HEK293T (cell line): Measurements from ENCODE around the gene PITPNC1.

ENCODE experiments used
- CTCF ChIA-PET: fragments of 350-600 bp; formaldehyde crosslinking; extraction: SDS; loops from one replicate; lab custom pipeline; 2021; ENCODE audit warnings: antibody characterized with exemption, inconsistent platforms; lab: Yijun Ruan, JAX
- POLR2A ChIA-PET: fragments of 350-600 bp; formaldehyde crosslinking; extraction: SDS; loops from one replicate; lab custom pipeline; 2020; ENCODE audit warnings: antibody characterized with exemption, inconsistent platforms; lab: Yijun Ruan, JAX
- DNase-seq: peaks from one replicate; pipeline ENCODE4 v3.0.0; 2012; ENCODE audit warnings: mixed read lengths; ENCODE audit errors: extremely low spot score
- ARNT ChIP-seq: fragments of 450-650 bp; IDR thresholded peaks from 2 replicates; pipeline ENCODE4 v1.6.1; 2017; ENCODE audit warnings: mild to moderate bottlenecking
- BHLHE40 ChIP-seq: fragments of 450-650 bp; IDR thresholded peaks from 2 replicates; pipeline ENCODE4 v1.6.1; 2016; ENCODE audit warnings: mild to moderate bottlenecking, moderate library complexity, borderline replicate concordance
- CTBP1 ChIP-seq: fragments of 450-650 bp; IDR thresholded peaks from 2 replicates; pipeline ENCODE4 v1.6.1; 2016; ENCODE audit warnings: borderline replicate concordance
- ELF4 ChIP-seq: fragments of 450-650 bp; IDR thresholded peaks from 2 replicates; pipeline ENCODE4 v1.6.1; 2017; ENCODE audit warnings: antibody characterized with exemption
- FOXA1 ChIP-seq: fragments of 450-650 bp; IDR thresholded peaks from 2 replicates; pipeline ENCODE4 v1.6.1; 2016; ENCODE audit warnings: mild to moderate bottlenecking
- FOXK2 ChIP-seq: fragments of 450-650 bp; IDR thresholded peaks from 2 replicates; pipeline ENCODE4 v1.6.1; 2016; ENCODE audit warnings: mild to moderate bottlenecking
- FOXM1 ChIP-seq: fragments of 450-650 bp; IDR thresholded peaks from 2 replicates; pipeline ENCODE4 v1.6.1; 2017; ENCODE audit warnings: mild to moderate bottlenecking, borderline replicate concordance
- HDGF ChIP-seq: fragments of 450-650 bp; IDR thresholded peaks from 2 replicates; pipeline ENCODE4 v1.6.1; 2017; ENCODE audit warnings: antibody characterized with exemption, borderline replicate concordance
- L3MBTL2 ChIP-seq: fragments of 450-650 bp; conservative IDR thresholded peaks from 2 replicates; pipeline ENCODE4 v1.6.1; 2016; ENCODE audit warnings: mild to moderate bottlenecking
- LEF1 ChIP-seq: fragments of 450-650 bp; IDR thresholded peaks from 2 replicates; pipeline ENCODE4 v1.6.1; 2017; ENCODE audit warnings: mild to moderate bottlenecking, borderline replicate concordance
- NFRKB ChIP-seq: fragments of 450-650 bp; IDR thresholded peaks from 2 replicates; pipeline ENCODE4 v1.6.1; 2016; ENCODE audit warnings: mild to moderate bottlenecking, moderate library complexity
- SP1 ChIP-seq: fragments of 450-650 bp; IDR thresholded peaks from 2 replicates; pipeline ENCODE4 v1.6.1; 2017
- SUZ12 ChIP-seq: fragments of 450-650 bp; IDR thresholded peaks from 2 replicates; pipeline ENCODE4 v1.6.1; 2016; ENCODE audit warnings: mild to moderate bottlenecking
- TARDBP ChIP-seq: fragments of 450-650 bp; IDR thresholded peaks from 2 replicates; pipeline ENCODE4 v1.6.1; 2016
- ZNF384 ChIP-seq: fragments of 450-650 bp; IDR thresholded peaks from 2 replicates; pipeline ENCODE4 v1.6.1; 2016
- TF ChIP-seq, protein P1 (sequence below): fragments of 450-650 bp; IDR thresholded peaks from 2 replicates; pipeline ENCODE4 v1.6.1; 2016

Gene PITPNC1

DNA sequence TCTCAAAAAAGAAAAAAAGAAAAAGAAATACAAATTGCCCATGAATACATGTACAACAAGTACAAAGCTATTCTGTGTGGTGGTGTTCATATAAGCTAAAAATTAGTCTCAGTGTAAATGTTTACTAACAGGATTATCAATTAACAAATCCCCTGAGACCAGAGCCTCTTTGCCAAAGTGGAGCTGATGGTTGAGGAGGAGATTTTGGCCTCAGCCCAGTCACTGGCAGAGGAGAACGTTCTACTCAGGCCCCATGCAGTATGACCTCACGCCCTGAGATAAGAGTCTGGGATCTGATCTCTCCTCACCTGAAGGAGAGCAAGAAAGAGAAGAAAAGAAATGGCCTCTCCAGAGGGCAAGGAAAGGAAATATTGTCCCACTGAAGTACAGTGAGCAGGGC lies 305.1 kb downstream of the PITPNC1 start:
- DNase-seq: no peak
- CTCF ChIA-PET: no interaction called here
- POLR2A ChIA-PET: no interaction called here
- TF ChIP-seq L3MBTL2: no peak
- TF ChIP-seq FOXA1: no peak
- TF ChIP-seq ARNT: no peak
- TF ChIP-seq CTBP1: no peak
- TF ChIP-seq ELF4: no peak
- TF ChIP-seq TARDBP: no peak
- TF ChIP-seq SUZ12: no peak
- TF ChIP-seq FOXK2: no peak
- no peak for TF ChIP-seq SP1
- no peak for TF ChIP-seq BHLHE40
- no peak for TF ChIP-seq ZNF384
- TF ChIP-seq FOXM1: no peak
- TF ChIP-seq LEF1: no peak
- no peak for TF ChIP-seq NFRKB

DNA sequence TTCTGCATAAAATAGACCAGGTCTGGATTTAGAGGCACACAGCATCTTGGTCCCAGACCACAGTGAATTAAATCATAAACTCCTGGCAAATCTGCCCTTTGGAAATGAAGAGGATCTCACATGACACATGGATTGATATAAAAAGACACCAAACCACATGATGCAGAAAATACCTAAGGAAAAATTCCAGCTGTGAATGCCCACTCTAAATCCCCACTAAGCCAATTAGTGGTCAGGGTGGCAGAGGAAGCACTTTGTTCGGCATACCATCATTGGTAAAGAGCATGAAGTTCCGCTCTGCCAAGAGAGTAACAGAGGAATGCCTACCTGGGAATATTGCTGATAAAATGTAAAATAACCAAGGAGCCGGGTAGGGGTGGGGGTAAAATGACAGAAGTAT lies 308.3 kb downstream of the PITPNC1 start:
- no peak for DNase-seq
- CTCF ChIA-PET: no interaction called here
- POLR2A ChIA-PET: no interaction called here
- no peak for TF ChIP-seq TARDBP
- no peak for TF ChIP-seq FOXK2
- TF ChIP-seq FOXA1: no peak
- no peak for TF ChIP-seq BHLHE40
- no peak for TF ChIP-seq FOXM1
- no peak for TF ChIP-seq SUZ12
- TF ChIP-seq ZNF384: no peak
- TF ChIP-seq LEF1: no peak
- no peak for TF ChIP-seq HDGF
- no peak for TF ChIP-seq NFRKB
- no peak for TF ChIP-seq SP1
- TF ChIP-seq ARNT: no peak
- TF ChIP-seq L3MBTL2: no peak
- no peak for TF ChIP-seq CTBP1
- no peak for TF ChIP-seq ELF4

DNA sequence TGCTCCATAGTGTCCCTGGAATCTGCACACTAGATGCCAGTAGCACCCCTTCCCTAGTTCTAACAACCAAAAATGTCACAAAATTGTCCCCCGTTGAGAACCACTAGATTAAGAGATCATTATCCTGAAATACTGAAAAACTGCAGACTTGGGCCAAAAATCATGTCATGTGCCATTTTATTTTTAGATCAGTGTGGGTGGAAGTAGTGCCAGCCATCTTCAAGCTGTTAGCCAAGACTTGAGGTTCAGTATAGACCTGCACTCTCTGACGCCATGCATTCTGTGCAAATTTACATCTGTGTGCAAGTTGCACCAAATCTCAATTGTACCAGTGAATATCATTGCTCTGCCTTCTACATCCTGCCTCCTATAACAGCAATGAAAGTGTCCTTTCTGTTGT lies 309.2 kb downstream of the PITPNC1 start:
- ChIA-PET POLR2A (interaction anchor here (1.1 kb wide), 1 partner anchor 29 kb away, joined by 3 read pairs; no protein-coding TSS in a partner anchor), CTCF (no interaction called here)
- DNase-seq: no peak
- TF ChIP-seq FOXM1: no peak
- TF ChIP-seq CTBP1: no peak
- TF ChIP-seq SP1: no peak
- no peak for TF ChIP-seq ZNF384
- TF ChIP-seq FOXK2: no peak
- no peak for TF ChIP-seq L3MBTL2
- no peak for TF ChIP-seq LEF1
- TF ChIP-seq SUZ12: no peak
- TF ChIP-seq TARDBP: no peak
- no peak for TF ChIP-seq ARNT
- TF ChIP-seq BHLHE40: no peak
- TF ChIP-seq ELF4: no peak
- no peak for TF ChIP-seq NFRKB

DNA sequence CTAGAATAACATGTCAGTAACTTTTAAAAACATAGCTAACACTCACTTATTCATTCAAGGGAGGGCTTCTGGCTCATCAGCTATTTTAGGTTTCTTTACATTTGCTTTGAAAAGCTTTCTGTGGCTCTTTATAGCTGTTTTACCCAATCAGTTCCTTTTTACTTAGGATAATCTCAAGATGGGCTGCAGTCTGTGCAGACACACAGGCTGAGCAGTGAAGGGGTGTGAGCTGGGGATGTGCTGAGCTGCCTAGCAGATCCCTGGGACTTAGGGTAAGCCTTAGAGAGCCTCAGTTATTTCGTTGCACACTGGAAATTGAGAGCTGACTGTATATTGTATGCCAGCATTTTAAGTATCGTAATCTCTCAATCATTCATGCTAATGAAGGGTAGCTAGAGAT lies 310.4 kb downstream of the PITPNC1 start:
- CTCF ChIA-PET: interaction anchor here (0.7 to 1.3 kb wide), 3 partner anchors 30 to 313 kb away, joined by 3 to 5 read pairs (median 4); no protein-coding TSS in a partner anchor
- DNase-seq: no peak
- POLR2A ChIA-PET: interaction anchor here (1.3 kb wide), 1 partner anchor 321 kb away, joined by 4 read pairs; the partner anchor contains the start of gene PSMD12
- TF ChIP-seq SP1 (no peak), BHLHE40 (no peak), FOXM1 (no peak), NFRKB (no peak), ZNF384 (no peak), L3MBTL2 (no peak), TARDBP (no peak), CTBP1 (no peak), HDGF (no peak), LEF1 (no peak), ARNT (no peak), SUZ12 (no peak), FOXA1 (no peak), FOXK2 (no peak)
- TF ChIP-seq, protein P1, sequence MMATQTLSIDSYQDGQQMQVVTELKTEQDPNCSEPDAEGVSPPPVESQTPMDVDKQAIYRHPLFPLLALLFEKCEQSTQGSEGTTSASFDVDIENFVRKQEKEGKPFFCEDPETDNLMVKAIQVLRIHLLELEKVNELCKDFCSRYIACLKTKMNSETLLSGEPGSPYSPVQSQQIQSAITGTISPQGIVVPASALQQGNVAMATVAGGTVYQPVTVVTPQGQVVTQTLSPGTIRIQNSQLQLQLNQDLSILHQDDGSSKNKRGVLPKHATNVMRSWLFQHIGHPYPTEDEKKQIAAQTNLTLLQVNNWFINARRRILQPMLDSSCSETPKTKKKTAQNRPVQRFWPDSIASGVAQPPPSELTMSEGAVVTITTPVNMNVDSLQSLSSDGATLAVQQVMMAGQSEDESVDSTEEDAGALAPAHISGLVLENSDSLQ: no peak

DNA sequence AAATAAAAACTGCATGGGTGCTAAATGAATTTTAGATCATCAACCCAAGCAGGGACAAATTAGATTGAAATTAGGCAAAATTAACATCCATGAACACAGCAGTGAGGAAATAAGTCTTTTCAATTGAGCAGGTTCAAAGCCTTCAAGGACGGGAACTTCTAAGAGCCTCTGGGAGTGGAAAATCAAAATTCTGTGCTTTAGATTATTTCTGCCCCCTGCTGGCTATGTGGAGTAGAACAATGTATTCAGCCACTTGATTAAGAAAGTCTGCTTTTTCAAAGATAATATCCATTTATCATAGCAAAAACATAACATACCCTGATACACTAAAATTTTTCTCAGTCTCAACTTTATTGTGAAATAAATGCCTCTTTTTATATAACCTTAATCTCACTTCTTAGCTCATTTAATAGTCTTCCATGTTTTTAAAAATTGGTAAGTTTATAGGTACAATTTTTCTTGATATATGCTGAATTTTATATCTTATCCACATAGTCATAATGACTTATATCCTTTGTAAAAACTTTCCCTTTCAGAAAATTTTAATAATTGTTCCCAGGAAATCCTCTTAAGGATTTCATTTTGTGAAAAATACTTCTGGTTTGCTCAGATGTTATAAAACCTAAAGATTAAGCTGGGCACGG lies 312.6 kb downstream of the PITPNC1 start:
- POLR2A ChIA-PET: no interaction called here
- no peak for TF ChIP-seq LEF1
- TF ChIP-seq NFRKB: no peak
- TF ChIP-seq L3MBTL2: no peak
- no peak for TF ChIP-seq SP1
- no peak for TF ChIP-seq SUZ12
- TF ChIP-seq ARNT: no peak
- no peak for TF ChIP-seq FOXM1
- TF ChIP-seq ZNF384: no peak
- no peak for TF ChIP-seq HDGF
- TF ChIP-seq ELF4: no peak
- no peak for TF ChIP-seq CTBP1
- TF ChIP-seq, protein P1: no peak
- CTCF ChIA-PET: interaction anchor here (0.6 to 1.2 kb wide), 7 partner anchors 9 to 316 kb away, joined by 3 to 7 read pairs (median 4); no protein-coding TSS in a partner anchor
- peak; percentile 72 for DNase-seq

DNA sequence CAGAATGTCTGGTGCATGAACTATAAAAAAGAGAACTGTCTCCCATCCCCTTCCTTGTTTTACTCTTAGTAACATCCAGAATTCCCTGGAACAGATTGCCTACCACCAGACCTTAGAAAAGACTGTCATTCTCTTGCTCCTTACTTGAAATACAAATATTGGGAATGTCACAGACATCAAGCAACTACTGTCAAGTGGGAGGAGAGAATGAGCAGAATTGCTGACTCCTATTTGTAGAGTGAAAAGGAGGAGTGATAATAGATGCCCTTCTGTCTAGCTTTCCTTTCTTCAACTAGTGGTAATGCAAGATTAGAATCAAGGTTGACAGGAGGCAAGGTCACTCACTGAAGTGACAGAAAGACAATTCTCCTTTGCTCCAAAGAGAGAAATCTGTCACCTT lies 316.7 kb downstream of the PITPNC1 start:
- no peak for DNase-seq
- no peak for TF ChIP-seq BHLHE40
- no peak for TF ChIP-seq TARDBP
- no peak for TF ChIP-seq FOXK2
- no peak for TF ChIP-seq ELF4
- no peak for TF ChIP-seq SUZ12
- no peak for TF ChIP-seq CTBP1
- TF ChIP-seq, protein P1: no peak
- no peak for TF ChIP-seq L3MBTL2
- no peak for TF ChIP-seq LEF1
- TF ChIP-seq SP1: no peak
- no peak for TF ChIP-seq FOXA1
- TF ChIP-seq FOXM1: no peak
- no peak for TF ChIP-seq NFRKB
- no peak for TF ChIP-seq ARNT
- TF ChIP-seq HDGF: no peak
- ChIA-PET POLR2A (no interaction called here), CTCF (no interaction called here)
